Middle frontal gyrus (tissue), 1 donor: ENCODE measurements around the gene MRPS35.
A peak's percentile ranks its signal among the peaks of the same experiment; 100 is the strongest.
"Not testable (repeated sequence)": the region's sequence is repeated elsewhere in the genome, so short reads cannot be mapped to it uniquely, and the experiment has no call there.

Source experiments
- DNase-seq: peaks from one replicate; pipeline ENCODE4 v3.0.0-alpha.2; 2015; ENCODE audit warnings: low spot score; ENCODE audit errors: extremely low spot score

MRPS35 gene

GRCh38 chr12:27709212-27709931 lies 1.3 kb upstream of the MRPS35 start:
- DNase-seq: no peak

- DNase-seq: peak; percentile 4
Observed at GRCh38 chr12:27709932-27710591, 570 bp upstream of the MRPS35 start.

- no peak for DNase-seq
Observed at GRCh38 chr12:27711317-27711682, 668 bp downstream of the MRPS35 start.

- DNase-seq: no peak
Observed at GRCh38 chr12:27711967-27712366, 1.3 kb downstream of the MRPS35 start.

- DNase-seq: no peak
Observed at GRCh38 chr12:27723212-27723611, 12.6 kb downstream of the MRPS35 start.

- DNase-seq: no peak
Observed at GRCh38 chr12:27730097-27730588, 19.5 kb downstream of the MRPS35 start.

GRCh38 chr12:27732281-27732680 lies 21.6 kb downstream of the MRPS35 start:
- DNase-seq: no peak

- DNase-seq: no peak
Observed at GRCh38 chr12:27733052-27733656, 22.5 kb downstream of the MRPS35 start.

- DNase-seq: no peak
Observed at GRCh38 chr12:27733791-27734190, 23.2 kb downstream of the MRPS35 start.

- not testable (repeated sequence) for DNase-seq
Observed at GRCh38 chr12:27734321-27734720, 23.7 kb downstream of the MRPS35 start.

GRCh38 chr12:27743601-27744000 lies 33.0 kb downstream of the MRPS35 start:
- DNase-seq: no peak

- not testable (repeated sequence) for DNase-seq
Observed at GRCh38 chr12:27745734-27746133, 35.1 kb downstream of the MRPS35 start.

GRCh38 chr12:27747111-27747820 lies 36.6 kb downstream of the MRPS35 start:
- no peak for DNase-seq

GRCh38 chr12:27751386-27752047 lies 40.9 kb downstream of the MRPS35 start:
- DNase-seq: no peak

GRCh38 chr12:27754795-27755194 lies 44.2 kb downstream of the MRPS35 start:
- DNase-seq: no peak

- no peak for DNase-seq
Observed at GRCh38 chr12:27756670-27757195, 46.1 kb downstream of the MRPS35 start.

GRCh38 chr12:27762757-27763156 lies 52.1 kb downstream of the MRPS35 start:
- DNase-seq: no peak

- DNase-seq: no peak
Observed at GRCh38 chr12:27766587-27766986, 56.0 kb downstream of the MRPS35 start.

GRCh38 chr12:27769142-27769673 lies 58.6 kb downstream of the MRPS35 start:
- DNase-seq: no peak

GRCh38 chr12:27771481-27772327 lies 61.1 kb downstream of the MRPS35 start:
- no peak for DNase-seq
